ENCODE results near the gene SLC22A31. TPM values are rescaled to one million over a fixed set of nuclear protein-coding genes. Genes with fewer than 3 reads are reported as not detected.

Gene SLC22A31
- polyA plus RNA-seq, 1 experiment = 0.25 TPM

DNA sequence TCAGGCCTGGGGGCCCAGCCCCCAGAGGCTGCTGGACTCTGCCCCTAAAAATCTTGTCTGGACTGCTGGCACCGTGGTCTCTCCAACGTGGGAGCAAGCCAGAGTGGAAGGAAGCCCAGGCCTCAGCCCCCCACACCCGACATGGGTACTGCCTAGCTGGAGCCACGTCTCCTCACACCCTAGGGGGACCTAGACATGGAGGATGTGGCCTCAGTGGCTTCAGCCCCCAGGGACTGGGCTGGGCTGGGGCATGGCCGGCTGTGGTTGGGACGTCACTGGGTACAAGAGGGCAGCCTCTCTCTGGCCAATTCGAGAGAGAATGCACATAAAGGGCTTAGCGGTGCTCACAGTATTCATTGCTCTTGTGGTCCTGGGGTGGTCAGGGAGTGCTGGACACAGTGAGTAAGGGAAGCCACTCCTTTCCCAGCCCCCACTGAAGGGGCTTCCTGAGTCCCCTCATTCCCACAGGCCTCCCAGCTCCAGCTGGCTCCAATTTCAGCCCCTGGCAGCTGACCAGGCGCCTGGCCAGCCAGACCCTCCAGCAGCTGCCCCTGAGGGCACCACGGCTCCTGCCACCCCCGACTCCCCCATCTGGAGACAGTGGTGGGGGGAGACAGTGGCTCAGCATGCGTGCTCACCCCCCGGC lies 27.7 kb downstream of the SLC22A31 start:
- ChIA-PET CTCF (no interaction called here), POLR2A (no interaction called here)
- no peak overlapping the region for H3K4me3 ChIP-seq (ENCODE audit: low read depth, low read length)
- H3K27ac ChIP-seq (ENCODE audit: low read depth, low read length) = no peak overlapping the region
- TF ChIP-seq, protein P1, sequence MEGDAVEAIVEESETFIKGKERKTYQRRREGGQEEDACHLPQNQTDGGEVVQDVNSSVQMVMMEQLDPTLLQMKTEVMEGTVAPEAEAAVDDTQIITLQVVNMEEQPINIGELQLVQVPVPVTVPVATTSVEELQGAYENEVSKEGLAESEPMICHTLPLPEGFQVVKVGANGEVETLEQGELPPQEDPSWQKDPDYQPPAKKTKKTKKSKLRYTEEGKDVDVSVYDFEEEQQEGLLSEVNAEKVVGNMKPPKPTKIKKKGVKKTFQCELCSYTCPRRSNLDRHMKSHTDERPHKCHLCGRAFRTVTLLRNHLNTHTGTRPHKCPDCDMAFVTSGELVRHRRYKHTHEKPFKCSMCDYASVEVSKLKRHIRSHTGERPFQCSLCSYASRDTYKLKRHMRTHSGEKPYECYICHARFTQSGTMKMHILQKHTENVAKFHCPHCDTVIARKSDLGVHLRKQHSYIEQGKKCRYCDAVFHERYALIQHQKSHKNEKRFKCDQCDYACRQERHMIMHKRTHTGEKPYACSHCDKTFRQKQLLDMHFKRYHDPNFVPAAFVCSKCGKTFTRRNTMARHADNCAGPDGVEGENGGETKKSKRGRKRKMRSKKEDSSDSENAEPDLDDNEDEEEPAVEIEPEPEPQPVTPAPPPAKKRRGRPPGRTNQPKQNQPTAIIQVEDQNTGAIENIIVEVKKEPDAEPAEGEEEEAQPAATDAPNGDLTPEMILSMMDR (IDR thresholded peaks at IDR 0.05; ENCODE audit: low read depth, low read length) = no peak
- peaks cover 4% of the 10 kb centered on the region; the same call in 1 of the 2 replicates for H3K9me3 ChIP-seq (ENCODE audit: control insufficient read depth, insufficient read depth, low read length)
- DNase-seq (ENCODE audit: low read depth, low spot score) = no peak
- H3K27me3 ChIP-seq (ENCODE audit: control insufficient read depth, insufficient read depth, low read length) = peaks cover 79% of the 10 kb centered on the region

DNA sequence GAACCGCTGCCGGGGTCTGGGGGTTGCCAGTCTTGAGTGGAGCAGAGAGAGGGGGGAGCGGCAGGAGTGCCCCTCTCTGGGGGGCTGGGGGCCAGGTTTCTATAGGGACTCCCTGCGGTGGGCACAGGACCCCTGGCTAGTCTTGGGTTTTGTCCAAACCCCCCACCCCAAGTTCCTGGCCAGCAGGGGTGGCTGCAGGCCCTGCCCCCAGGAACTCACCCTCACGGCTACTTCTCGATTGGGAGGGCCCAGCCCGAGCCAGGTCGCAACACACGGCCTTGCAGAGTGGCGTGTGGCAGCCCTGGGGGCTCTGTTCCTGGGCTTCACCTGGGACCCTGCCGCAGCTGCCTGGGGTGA lies 28.2 kb downstream of the SLC22A31 start:
- ChIA-PET POLR2A (no interaction called here), CTCF (no interaction called here)
- H3K4me3 ChIP-seq (ENCODE audit: low read depth, low read length) = no peak overlapping the region
- H3K9me3 ChIP-seq (ENCODE audit: control insufficient read depth, insufficient read depth, low read length) = peaks cover 4% of the 10 kb centered on the region; the same call in 1 of the 2 replicates
- no peak overlapping the region for H3K27ac ChIP-seq (ENCODE audit: low read depth, low read length)
- TF ChIP-seq, protein P1 (IDR thresholded peaks at IDR 0.05; ENCODE audit: low read depth, low read length) = no peak
- H3K27me3 ChIP-seq (ENCODE audit: control insufficient read depth, insufficient read depth, low read length) = peaks cover 79% of the 10 kb centered on the region
- no peak for DNase-seq (ENCODE audit: low read depth, low spot score)

DNA sequence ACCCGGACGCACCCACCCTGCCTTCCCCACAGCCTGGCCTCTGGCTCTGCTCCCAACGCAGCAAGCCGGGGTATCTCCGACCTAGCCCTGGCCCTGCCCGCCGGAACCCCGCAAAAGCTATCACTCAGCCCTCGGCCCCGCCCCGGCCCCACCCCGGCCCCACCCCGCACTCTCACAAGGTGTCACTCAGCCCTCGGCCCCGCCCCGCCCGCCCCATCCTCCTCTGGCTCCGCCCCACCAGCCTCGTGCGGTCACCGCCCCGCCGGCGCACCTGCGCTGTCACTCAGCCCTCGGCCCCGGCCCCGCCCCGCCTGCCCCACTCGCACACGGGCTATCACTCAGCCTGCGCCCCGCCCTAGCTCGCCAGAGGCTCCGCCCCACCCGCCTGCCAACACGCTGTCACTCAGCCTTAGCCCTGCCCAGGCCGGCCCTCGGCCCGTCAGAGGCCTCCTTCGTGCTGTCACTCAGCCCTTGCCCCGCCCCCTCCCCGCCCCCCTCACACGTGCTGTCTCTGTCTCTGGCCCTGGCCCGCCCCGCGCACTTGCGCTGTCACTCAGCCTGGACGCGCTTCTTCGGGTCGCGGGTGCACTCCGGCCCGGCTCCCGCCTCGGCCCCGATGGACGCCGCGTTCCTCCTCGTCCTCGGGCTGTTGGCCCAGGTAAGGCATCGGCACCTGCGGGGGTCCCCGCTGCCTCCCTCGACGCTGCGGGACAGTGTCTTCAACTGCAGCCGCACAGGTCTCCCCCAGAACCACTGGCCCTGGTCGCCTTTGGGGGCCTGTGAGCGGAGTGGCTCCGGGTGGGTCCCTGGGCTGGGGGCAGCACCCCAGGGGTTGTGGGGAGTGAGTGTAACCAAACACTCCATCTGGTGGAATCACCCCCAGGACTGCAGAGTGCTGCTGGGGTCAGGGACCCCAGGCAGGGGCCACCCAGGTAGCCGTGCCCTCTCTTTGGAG lies 28.8 kb downstream of the SLC22A31 start, which contains the start of gene CDH15:
Gene CDH15 (plus strand): TSS at position 533 of the 955 bp plus-strand sequence. CDS start 84 bp downstream, at position 617.
- TF ChIP-seq, protein P1 (IDR thresholded peaks at IDR 0.05; ENCODE audit: low read depth, low read length) = no peak
- no peak within 1 kb of the TSS for H3K27ac ChIP-seq (ENCODE audit: low read depth, low read length)

DNA sequence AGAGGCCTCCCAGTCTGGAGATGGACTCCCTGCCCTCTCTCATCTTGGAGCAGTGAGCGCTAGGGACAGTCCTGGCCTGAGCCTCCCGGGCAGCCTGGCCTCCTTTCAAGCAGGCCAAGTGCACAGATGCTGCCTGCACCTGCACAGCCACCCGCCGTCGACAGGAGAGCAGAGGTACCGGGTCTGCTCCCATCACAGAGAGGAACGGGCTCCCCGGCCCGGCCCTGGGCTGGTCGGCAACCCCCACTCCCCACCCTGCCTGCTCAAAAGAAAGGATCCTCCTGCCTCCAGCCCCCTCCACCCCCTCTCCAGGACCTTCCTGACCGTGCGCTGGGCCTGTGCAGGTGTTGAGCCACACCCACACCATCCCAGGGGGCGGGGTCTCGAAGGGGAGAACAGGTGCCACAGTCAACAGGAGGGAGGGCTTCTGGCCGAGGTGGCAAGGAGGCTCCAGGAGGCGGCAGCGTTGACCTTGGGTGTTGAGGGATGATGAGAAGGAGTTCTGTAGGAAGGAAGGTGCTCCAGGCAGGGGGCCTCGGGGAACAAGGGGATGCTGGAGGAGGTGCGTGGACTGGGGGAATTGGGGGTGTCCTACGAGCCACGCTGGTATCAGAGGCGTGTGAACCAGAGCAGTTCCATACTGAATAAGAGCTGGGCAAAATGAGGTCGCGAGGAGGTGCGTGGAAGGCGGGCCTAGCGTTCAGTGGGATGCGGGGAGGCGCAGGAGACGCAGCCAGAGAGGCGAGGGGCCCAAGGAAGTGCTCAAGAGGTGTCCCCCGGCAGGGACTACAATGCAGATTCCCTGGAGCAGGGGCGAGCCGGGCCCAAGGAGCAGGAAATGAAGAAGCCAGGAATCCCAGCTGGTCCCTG lies 29.8 kb downstream of the SLC22A31 start:
- DNase-seq (ENCODE audit: low read depth, low spot score) = no peak
- ChIA-PET CTCF (interaction anchor here (0.6 to 1.1 kb wide), 2 partner anchors 70 to 313 kb away, joined by 3 to 4 read pairs; partner anchors contain the start of genes GALNS and TRAPPC2L), POLR2A (no interaction called here)
- H3K27me3 ChIP-seq (ENCODE audit: control insufficient read depth, insufficient read depth, low read length) = peaks cover 71% of the 10 kb centered on the region
- peaks cover 4% of the 10 kb centered on the region; the same call in 1 of the 2 replicates for H3K9me3 ChIP-seq (ENCODE audit: control insufficient read depth, insufficient read depth, low read length)
- no peak overlapping the region for H3K27ac ChIP-seq (ENCODE audit: low read depth, low read length)
- TF ChIP-seq, protein P1 (IDR thresholded peaks at IDR 0.05; ENCODE audit: low read depth, low read length) = no peak
- H3K4me3 ChIP-seq (ENCODE audit: low read depth, low read length) = peak overlapping the region; percentile 35

More for the DNA sequence above, 28.8 kb downstream of the SLC22A31 start, which contains the start of gene CDH15:
- POLR2A ChIA-PET = no interaction called here
- peak; percentile 64 for DNase-seq (ENCODE audit: low read depth, low spot score)
- Histone ChIP-seq H3K27me3 (ENCODE audit: control insufficient read depth, insufficient read depth, low read length) (peaks cover 78% of the 10 kb centered on the region), H3K4me3 (ENCODE audit: low read depth, low read length) (peak within 1 kb of the TSS; percentile 35), H3K9me3 (ENCODE audit: control insufficient read depth, insufficient read depth, low read length) (peaks cover 4% of the 10 kb centered on the region; the same call in 1 of the 2 replicates)
- CTCF ChIA-PET = interaction anchor here (0.6 to 1.1 kb wide), 2 partner anchors 69 to 314 kb away, joined by 3 to 4 read pairs; partner anchors contain the start of genes GALNS and TRAPPC2L

Measured in AG04450 (cell line).